ENCODE measurements around the gene MYO1B.
A peak's percentile ranks its signal among the peaks of the same experiment; 100 is the strongest.

The MYO1B gene

DNA sequence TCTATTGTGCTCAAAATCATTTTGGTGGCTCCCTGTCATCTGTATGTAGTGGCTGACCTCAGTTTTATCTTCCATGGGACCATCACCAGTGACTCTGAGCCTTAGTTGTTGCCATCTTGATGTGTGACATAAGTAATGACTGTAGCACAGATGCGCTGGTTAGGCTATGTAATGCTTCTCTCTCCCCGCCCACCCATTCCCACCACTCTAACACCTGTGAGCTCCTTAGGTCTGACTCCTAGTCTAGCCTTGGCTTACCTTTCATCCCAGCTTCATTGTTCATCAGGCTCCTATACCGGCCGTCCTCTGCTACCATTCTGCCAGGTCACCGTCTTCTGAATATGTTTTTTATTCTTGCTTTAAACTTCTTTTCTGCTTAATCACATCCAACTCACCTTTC, 17.2 kb downstream of the MYO1B start:
- no peak for DNase-seq (ENCODE audit: low spot score)

DNA sequence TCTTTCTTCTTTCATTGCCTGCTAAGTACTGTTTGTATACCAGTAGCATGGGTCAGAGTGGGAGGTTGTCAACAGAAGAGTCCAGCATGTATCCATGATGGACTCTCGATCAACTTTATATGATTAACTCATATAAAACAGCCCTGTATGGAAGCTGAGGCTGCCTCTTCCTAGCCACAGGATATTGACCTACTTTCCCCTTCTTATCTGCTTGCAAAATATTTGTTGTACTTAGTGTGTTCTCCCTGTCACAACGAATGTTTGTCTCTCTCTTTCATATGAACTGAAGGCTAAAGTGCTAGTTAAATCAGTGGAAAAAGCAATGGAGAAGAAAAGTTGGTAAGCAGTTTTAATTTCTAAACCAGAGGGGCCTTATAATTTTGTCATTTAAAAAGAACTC, 17.8 kb downstream of the MYO1B start:
- DNase-seq (ENCODE audit: low spot score): no peak

DNA sequence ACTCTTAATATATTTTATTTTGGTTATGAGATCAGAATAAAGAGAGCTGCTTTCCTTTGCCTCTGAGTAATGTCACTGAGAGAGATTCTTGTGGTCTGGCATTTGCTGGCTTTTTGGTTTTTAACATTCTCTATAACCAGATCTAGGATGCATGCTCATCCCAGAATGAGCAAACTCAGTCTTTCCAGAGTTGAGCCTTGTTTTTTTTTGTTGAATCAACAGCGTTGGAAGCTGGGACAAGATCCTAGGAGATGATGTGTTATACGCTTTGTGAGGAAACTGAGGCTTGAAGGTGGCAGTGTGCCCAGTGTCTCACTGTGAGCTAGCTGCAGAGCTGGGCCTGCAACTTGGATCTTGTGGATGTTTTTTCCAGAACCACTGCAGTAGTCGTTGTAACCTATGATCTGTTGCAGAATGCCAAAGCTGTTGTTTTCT, 19.5 kb downstream of the MYO1B start:
- no peak for DNase-seq (ENCODE audit: low spot score)

DNA sequence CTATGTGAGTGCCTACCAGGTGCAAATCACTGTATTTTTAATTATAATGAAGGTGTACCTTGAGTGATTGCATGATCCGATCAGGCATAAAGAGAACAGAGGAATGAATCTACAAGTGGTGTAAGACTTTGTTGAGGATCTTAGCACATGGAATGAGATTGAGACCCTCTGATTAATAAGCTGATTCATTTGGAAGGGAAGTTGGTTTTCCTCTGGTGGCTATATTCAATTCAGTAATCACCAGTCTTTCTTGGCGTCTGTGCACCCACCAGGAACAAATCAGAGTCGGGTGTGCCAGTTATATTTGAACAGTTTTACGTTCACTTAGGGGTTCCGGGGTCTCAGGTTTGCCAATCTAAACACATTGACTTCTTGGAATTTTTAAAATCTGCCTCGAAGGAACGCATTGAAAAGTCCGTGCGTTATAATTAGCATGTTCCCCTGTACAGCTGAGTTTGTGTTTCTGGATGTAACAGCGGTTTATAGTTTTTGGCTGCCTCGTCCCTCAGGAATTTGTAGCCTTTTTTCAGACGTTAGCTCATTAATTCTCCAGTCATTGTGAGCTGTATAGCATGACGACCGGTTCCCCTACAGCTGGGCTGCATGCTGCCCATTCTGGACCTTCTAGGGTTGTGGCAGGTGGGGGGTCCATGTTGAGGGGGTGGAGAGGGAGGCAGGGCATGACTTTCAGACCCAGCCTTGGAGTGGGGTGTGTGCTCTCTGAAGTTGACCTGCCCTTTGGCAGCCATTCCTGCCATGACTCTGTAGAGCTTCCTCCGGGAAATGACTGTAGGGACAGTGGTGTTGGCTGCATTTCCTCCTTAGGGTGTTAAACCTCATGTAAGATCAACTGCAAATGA, 20.3 kb downstream of the MYO1B start:
- no peak for DNase-seq (ENCODE audit: low spot score)

DNA sequence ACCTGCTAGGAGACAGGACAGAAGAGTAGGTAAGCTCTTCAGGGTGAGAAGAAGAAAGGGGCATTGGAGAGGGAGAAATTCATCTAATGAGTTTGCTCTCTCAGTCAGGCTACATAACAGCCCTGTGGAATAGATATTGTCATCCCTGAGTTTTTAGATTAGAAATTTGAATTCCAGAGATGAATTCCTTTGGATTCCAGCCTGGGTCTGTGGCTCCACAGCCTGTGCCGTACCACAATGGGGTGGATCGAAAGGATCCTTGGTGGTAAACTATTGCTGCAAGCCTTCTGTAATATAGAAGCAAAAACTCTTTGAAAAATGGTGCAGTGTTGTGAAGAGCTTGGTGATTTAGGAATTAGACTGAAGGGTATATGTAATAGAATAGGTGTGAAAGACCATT, 21.0 kb downstream of the MYO1B start:
- DNase-seq (ENCODE audit: low spot score): no peak

DNA sequence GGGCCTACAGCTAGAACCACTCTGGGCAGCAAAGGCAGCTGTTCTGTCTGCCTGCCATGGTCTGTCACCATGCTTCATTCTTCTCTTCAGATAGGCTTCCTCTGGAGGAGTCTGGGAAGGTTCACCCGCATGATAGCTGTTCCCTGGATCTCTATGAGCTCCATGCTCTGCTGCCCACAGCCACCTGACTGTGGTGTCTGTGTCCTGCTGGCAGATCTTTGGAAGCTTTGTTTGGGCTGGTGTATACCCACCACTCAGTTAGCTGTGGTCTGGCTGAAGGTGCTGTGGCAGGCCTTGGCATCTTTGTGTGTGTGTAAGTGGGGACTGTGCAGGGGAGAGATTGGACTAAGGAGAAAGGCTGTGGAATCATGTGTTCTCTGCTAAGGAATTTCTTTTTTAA, 23.4 kb downstream of the MYO1B start:
- DNase-seq (ENCODE audit: low spot score): no peak

DNA sequence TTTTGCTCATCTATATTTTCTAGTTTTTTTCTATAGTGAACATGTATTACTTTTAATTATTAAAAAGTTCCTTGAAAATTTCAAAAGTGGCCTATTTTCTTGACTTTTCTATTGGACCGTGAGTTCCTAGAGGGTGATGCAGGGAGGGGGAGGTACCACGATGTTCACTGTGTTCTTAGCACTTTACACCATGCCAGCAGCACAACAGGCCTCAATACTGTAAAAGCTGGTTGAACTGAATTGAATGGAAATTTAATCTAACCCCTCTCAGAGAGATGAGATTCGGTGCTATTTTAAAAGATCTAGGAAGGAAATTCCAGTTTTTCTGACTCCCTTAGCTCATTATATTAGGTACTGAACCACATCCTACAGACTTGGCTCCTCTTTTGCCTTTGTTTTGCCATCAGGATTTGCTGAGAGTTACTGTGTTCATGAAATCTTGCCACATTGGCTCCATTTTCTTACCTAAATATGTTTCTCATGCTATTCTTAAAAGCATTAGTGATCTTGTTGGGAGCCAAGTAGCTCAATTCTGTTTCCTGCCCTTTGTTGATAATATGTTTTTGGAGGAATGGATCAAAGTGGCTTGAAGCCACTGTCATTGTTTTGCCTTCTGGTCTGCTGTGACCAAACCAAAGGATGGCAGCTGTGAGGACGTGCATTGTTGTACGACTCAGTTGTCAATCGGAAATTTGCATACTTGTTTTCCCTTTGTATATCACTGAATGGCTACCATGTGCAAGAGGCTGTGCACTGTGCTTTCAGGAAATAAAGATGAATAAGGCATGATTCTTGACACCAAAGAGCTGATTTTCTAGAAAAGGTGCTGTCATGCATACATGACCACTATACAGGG, 25.3 kb downstream of the MYO1B start:
- no peak for DNase-seq (ENCODE audit: low spot score)

DNA sequence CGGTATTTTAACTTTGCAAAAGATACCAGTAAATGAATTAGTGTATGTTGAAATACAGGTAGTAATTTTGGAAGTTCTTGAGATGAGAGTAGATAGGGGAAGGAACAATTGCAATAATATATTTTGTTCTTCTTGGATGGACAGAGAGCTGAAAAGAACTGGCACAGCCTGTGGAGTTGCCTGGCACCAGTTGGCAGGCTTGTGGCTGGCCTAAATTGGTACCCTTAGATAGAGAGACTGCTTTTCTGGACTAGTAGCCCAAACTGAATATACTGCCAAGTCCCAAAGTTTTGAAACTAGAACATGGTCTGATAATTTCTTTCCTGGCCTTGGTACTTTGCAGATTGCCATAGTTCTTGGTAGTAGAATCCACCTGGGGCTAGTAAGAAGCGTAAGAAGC, 26.9 kb downstream of the MYO1B start:
- DNase-seq (ENCODE audit: low spot score): no peak

DNA sequence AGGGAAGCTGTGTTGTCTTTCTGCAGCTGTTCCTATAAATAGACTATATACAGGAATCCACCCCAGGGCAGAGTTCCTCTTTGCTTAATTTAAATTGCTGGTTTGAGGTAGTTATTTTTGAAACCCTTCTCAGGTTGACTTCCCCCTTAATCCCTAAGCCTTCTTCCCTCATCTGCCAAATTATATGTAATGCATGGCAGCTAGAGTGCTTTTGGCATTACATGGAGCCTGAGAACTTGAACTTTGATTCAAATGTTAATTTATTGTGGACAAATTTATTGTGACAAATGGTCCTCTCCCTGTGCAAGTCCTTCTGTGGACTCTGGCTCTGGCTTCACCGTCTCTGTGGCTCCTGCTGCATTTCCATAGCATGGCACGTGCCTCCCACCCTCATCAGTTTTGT, 29.2 kb downstream of the MYO1B start:
- no peak for DNase-seq (ENCODE audit: low spot score)

DNA sequence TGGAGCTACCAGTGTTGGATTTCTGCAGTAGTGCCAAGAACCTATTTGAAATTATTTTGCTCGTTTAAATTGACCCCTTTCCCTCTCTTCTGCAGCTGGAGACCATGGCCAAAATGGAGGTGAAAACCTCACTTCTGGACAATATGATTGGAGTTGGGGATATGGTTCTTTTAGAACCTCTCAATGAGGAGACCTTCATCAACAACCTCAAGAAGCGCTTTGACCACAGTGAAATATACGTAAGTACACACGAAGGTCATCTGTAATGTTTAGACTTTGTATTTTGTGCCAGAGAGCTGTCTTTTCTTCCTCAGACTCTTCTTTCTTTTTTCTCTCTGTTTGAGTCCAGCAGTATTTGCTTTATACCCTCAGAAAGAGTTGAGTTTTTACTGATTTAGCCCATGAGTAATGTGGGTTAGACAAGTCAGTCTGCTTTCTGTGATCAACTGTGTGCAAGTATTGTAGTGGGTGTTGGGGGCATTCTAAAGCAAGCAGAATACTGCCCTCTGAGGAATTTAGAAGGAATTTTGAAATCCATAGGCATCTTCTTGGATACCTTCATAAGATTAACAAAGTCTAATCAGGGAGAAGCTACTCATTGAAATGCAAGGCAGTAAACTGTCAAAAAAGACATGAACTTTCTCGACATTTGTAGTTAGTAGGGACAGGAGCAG, 31.7 kb downstream of the MYO1B start:
- no peak for DNase-seq (ENCODE audit: low spot score)

DNA sequence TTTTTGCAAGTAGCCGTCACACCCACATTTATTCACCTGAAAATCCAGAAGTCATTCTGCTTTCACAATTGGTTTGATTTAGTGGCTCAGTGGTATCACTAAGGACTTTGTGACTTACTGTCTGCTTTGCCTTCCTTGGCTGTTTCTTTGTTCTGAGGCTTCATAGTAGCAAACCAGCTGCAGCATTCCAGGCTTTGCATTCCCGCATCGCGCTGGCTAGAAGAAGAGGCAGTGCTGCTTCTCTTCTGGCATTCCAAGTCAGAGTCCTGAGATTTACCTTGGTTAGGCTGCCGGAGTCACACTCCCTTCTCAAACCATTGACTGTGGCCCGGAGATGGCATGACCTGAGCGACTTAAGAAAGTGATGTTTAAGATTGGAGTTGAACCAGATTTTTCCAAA, 35.1 kb downstream of the MYO1B start:
- no peak for DNase-seq (ENCODE audit: low spot score)

DNA sequence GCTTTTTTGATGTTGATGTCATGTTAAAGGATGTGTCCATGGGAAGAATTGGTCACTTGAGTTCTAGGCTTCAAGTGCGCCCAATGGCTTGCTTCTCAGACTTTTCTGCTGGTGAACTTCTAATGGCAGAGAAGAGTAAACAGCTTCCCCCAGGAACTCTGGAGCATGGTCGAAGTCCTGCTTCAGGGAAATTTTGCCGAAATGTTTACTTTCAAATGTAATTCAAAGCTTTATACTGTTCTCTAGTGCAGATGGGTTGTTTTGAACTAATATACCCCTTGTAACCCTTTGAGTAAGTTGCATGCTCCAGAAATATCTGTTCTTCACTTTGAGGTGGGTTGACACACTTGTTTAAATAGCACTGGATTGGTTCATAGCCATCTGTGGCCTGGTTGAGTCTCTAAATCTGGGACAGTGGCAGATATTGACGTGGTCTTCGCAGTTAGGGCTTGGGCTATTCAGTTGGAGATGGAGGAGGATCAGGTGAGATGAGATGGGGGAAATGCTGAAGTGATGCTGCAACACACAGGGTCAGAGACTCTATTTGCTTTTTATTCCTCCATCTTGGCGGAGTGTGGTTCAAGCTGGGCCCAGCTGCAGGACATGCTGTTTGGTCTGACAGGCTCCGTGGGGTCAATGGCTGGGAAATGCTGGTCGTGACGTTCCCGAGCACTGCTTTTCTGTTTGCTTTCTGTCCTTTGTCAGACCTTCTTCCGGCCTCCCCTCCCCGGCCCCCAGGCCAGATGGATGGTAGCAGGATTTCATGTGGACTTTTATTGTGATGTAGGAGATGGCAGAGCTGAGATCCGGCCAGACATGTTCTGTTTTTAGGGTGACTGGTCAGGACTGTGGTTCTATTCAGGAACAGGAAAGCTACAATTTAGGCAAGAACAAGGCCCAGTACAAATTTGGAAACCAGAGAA, 35.9 kb downstream of the MYO1B start:
- no peak for DNase-seq (ENCODE audit: low spot score)

DNA sequence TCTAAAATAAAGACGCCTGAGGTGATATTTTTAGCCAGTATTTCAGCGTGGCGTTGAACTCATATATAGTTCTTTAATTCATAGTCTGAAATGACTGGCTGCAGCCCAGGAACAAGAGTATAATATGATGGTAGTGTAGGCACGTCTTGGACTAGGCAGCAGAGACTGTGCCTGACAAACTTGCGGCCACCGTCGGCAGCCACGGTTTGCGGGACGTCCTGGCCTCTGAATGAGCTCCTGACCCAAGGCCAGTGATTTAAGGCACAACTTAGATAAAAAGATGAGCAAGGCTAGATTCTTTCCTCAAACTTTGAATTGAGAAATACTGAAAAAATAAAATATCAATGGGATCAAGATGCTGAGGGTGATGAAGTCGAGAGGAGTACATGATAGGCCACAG, 40.0 kb downstream of the MYO1B start:
- no peak for DNase-seq (ENCODE audit: low spot score)

DNA sequence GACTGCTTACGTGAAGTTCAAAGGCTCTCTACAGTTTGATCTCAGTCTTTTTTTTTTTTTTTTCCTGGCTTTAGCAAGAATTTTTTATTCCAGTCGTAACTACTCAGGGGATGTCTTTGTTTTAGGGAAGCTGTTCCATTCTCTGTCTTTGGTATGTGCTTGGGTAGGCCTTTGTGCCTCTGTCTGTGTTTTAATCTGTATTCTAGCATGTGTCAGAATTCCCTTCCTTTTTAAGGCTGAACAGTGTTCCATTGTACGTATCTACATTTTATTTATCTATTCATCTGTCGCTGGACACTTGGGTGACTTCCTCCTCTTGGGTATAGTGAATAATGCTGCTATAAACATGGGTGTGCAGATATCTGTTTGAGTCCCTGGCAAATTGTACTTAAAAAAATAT, 42.6 kb downstream of the MYO1B start:
- DNase-seq (ENCODE audit: low spot score): peak; percentile 32

DNA sequence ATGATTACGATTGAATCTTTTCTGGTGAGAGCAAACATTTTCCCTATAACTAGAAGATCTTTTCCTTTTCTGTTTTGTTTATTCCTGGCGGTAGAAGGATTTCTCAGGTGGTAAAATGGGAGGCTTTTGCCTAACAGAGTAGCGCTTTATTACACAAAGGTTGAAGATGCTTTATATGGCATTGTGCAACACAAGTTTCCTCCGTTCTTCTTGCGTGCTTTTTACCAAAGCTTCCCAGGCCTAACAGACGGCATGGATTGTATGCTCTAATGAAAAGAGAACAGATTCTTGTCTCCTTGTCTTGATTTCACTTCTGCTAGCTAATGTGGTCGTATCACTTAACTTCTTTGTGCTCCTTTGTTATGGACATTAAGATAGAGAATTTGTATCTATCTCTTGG, 43.8 kb downstream of the MYO1B start:
- DNase-seq (ENCODE audit: low spot score): no peak

DNA sequence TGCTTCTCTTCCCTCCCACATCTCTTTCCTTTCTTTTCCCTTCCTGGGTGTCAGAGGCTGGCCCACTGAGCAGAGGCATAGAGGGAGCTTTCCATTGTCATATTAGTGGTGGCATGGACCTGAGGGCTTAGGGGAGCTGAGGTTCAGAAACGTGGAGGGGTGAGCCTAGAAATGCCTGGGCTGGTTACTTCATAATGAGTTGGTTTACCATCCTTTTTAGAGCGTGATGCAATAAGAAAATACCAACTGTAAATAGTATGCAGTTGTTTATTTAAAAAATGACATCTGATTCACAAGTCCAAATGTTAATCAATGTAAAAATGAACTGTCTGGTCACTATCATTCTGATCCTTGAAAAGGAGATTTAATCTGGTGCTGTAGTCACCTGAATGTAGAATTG, 46.3 kb downstream of the MYO1B start:
- no peak for DNase-seq (ENCODE audit: low spot score)

DNA sequence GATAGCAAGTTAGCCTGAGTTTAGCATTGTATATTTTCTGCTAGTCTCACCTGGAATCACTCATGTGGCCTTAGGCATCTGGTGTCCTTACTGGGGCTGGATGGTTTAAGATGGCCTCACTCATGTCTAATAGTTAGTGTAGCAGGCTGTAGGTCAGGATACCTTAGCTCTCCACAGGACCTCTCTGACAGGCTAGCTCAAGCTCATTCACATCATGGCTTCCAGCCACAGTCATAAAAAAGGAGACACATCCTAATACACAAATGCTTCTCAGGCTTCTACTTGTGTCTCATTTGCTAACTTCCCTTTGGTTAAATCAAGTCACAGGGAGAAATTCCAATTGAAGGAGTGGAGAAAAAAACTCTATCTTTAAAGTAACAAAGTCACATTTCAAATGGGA, 47.7 kb downstream of the MYO1B start:
- DNase-seq (ENCODE audit: low spot score): no peak

DNA sequence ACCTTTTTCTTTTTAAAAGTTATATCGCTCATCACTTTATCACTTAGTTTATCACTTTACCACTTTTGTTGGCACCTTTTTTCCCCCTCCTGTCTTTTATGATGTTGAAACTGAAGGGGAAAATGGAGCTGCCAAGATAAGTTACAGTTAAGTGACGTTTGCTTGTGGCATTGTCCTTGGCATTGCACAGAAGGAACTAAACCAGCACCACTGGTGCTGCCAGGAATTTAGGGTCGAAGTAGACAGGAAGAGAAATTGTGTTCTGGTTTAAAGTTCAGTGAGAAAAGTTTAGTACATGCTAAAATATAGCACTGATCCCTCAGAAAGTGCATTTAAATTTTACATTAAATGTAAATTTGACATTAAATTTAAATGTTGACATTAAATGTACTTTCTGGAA, 49.9 kb downstream of the MYO1B start:
- DNase-seq (ENCODE audit: low spot score): no peak

DNA sequence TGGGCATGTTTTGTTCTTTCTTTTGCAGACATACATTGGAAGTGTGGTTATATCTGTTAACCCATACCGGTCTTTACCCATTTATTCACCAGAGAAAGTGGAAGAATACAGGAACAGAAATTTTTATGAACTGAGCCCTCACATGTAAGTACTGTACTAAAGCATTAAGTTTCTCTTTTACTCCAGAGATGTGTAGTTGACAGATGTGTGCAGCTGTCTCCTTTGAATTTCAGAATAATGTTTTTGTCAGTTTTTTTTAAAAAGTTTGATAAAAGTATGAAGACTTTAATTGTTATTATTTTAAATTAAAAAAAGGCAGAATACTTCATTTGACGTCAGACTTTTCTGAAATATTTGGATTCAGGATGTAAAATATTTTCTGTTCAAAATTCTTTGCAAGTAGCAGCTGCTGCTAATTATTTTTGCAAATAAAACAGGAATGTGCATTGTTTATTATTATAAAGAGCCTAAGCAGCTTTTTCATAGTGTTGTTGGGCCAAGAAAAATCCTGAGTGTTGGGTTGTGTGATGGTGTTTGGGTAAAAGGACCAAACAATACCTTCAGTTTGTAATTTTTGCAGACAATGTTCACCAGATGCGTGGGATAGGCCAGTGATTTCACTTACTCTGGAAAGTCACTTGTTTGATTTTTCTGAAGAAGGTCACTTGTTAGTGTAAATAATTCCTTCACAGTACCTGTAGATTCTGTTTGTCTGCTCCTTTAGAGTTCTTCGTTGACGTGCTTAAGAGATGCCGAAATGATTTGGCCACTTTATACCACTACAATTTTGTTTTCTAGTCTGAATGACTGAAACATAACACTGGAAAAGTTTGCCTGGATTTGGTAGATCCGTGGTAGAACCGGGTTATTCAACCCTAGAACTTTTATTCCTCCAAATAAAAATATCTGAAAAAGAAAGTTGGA, 51.1 kb downstream of the MYO1B start:
- no peak for DNase-seq (ENCODE audit: low spot score)

DNA sequence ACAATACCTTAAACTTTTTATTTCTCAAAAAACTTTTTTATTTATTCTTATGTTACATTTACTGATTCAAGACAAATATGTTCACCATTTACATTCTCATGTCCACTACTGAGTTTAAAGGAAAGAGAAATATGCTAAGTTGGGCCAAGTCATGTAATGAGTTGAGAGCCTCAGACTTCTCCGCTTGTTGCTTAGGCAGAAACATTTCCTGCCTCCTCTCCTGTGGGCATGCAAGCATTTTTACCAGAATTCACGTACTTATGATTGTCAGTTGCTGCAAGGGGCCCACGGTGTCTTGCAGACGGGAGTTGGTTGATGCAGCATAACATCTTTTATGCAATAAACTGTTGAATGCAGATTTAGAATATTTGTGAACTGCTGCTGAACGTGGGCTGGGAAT, 51.8 kb downstream of the MYO1B start:
- no peak for DNase-seq (ENCODE audit: low spot score)

DNA sequence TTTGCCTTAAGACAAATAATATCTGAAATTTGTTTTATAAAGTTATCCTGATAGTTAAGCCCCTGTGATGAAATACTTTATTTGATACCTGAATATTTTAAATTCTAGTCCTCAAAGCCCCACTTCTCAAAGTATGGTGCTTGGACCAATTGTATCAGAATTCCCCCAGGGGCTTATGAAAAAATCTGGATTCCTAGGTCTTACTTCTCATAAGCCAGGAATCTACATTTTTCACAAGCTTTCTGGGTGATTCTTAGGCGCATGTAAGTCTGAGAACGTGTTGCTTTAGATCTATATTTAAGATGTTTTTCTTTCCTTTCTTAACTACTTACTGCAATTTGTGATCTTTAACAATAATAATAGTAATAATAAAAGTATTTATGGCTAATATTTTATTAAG, 53.1 kb downstream of the MYO1B start:
- DNase-seq (ENCODE audit: low spot score): no peak

Measured in COLO829 (cell line).